GM23338 (cell line): ENCODE results near the gene FEN1. TPM values are rescaled to one million over a fixed set of nuclear protein-coding genes. Genes with fewer than 3 reads are reported as not detected.

Experiments used
- ATAC-seq: fragments of 200-7000 bp; cut with Tn5 transposase; 3 replicates; pipeline ENCODE4 v1.9.1; 2020
- DNase-seq: peaks from one replicate; pipeline ENCODE4 v3.0.0-alpha.2; 2015; ENCODE audit warnings: low spot score
- H2AFZ ChIP-seq: fragments of 200-600 bp; sonication (generic); 2 replicates; pipeline ENCODE4 v1.8.0; 2016; ENCODE audit warnings: antibody characterized with exemption, mild to moderate bottlenecking, moderate library complexity
- H3F3A ChIP-seq: fragments of 200-600 bp; sonication (generic); replicated peaks from 2 replicates; pipeline ENCODE4 v1.8.0; 2017; ENCODE audit warnings: antibody characterized with exemption, mixed run types, low read depth
- H3K27ac ChIP-seq: fragments of 200-600 bp; sonication (generic); 2 replicates; pipeline ENCODE4 v1.6.1; 2016; ENCODE audit warnings: low read depth
- H3K27me3 ChIP-seq: fragments of 200-600 bp; sonication (generic); 2 replicates; pipeline ENCODE4 v1.8.0; 2016; ENCODE audit warnings: mild to moderate bottlenecking, mixed run types, moderate library complexity; ENCODE audit not compliant: insufficient read depth
- H3K36me3 ChIP-seq: fragments of 200-600 bp; sonication (generic); 2 replicates; pipeline ENCODE4 v1.8.0; 2016; ENCODE audit warnings: mild to moderate bottlenecking; ENCODE audit not compliant: insufficient read depth
- H3K4me1 ChIP-seq: fragments of 200-600 bp; sonication (generic); 2 replicates; pipeline ENCODE4 v1.8.0; 2016; ENCODE audit warnings: mild to moderate bottlenecking, moderate library complexity; ENCODE audit not compliant: insufficient read depth
- H3K4me2 ChIP-seq: fragments of 200-600 bp; sonication (generic); 2 replicates; pipeline ENCODE4 v1.7.1; 2017; ENCODE audit warnings: mixed run types
- H3K4me3 ChIP-seq: fragments of 200-600 bp; sonication (generic); 2 replicates; pipeline ENCODE4 v1.6.1; 2016; ENCODE audit warnings: mixed run types
- H3K79me2 ChIP-seq: fragments of 200-600 bp; sonication (generic); replicated peaks from 2 replicates; pipeline ENCODE4 v1.8.0; 2017; ENCODE audit warnings: mild to moderate bottlenecking; ENCODE audit not compliant: insufficient read depth
- H3K9me2 ChIP-seq: fragments of 200-600 bp; sonication (generic); 2 replicates; pipeline ENCODE4 v1.8.0; 2017; ENCODE audit not compliant: insufficient read depth
- H4K20me1 ChIP-seq: fragments of 200-600 bp; sonication (generic); replicated peaks from 2 replicates; pipeline ENCODE4 v1.8.0; 2017; ENCODE audit warnings: mild to moderate bottlenecking; ENCODE audit not compliant: insufficient read depth
- H3K27ac Mint-ChIP-seq: 2 replicates; pipeline ENCODE4 v1.8.0; 2020; ENCODE audit warnings: inconsistent platforms, mild to moderate bottlenecking, moderate library complexity, mixed read lengths
- H3K27me3 Mint-ChIP-seq: 3 replicates; pipeline ENCODE4 v1.8.0; 2022; ENCODE audit warnings: low read depth, mild to moderate bottlenecking, moderate library complexity, mixed read lengths, inconsistent platforms; ENCODE audit not compliant: insufficient read depth, poor library complexity
- H3K36me3 Mint-ChIP-seq: 3 replicates; pipeline ENCODE4 v1.8.0; 2021; ENCODE audit warnings: low read depth, mild to moderate bottlenecking, inconsistent platforms, moderate library complexity, mixed read lengths
- H3K4me1 Mint-ChIP-seq: 3 replicates; pipeline ENCODE4 v1.8.0; 2020; ENCODE audit warnings: mild to moderate bottlenecking, inconsistent platforms, mixed read lengths
- H3K4me3 Mint-ChIP-seq: 3 replicates; pipeline ENCODE4 v1.8.0; 2021; ENCODE audit warnings: moderate library complexity, mild to moderate bottlenecking, inconsistent platforms, mixed read lengths
- H3K9me3 Mint-ChIP-seq: 3 replicates; pipeline ENCODE4 v1.8.0; 2020; ENCODE audit warnings: moderate library complexity, mild to moderate bottlenecking, inconsistent platforms, mixed read lengths
- CREB1 ChIP-seq: fragments of 250-450 bp; sonication (Bioruptor Pico); IDR thresholded peaks from 2 replicates; pipeline ENCODE4 v1.5.0; 2020; ENCODE audit warnings: low read depth, mild to moderate bottlenecking, moderate library complexity
- EZH2phosphoT487 ChIP-seq: fragments of 200-600 bp; sonication (generic); IDR thresholded peaks from one replicate; pipeline ENCODE4 v1.8.1; 2018; ENCODE audit warnings: antibody characterized with exemption; ENCODE audit not compliant: unreplicated experiment
- JUNB ChIP-seq: IDR thresholded peaks from one replicate; pipeline ENCODE4 v1.6.1; 2016; ENCODE audit warnings: antibody characterized with exemption; ENCODE audit not compliant: unreplicated experiment
- NANOG ChIP-seq: IDR thresholded peaks from 2 replicates; pipeline ENCODE4 v1.6.1; 2016; ENCODE audit warnings: antibody characterized with exemption, borderline replicate concordance
- POLR2AphosphoS5 ChIP-seq: IDR thresholded peaks from 2 replicates; pipeline ENCODE4 v1.6.1; 2016; ENCODE audit warnings: antibody characterized with exemption, low read depth
- STAT1 ChIP-seq: IDR thresholded peaks from one replicate; pipeline ENCODE4 v1.6.1; 2016; ENCODE audit warnings: antibody characterized with exemption; ENCODE audit not compliant: unreplicated experiment
- ZNF114 ChIP-seq: fragments of 250-450 bp; sonication (Bioruptor Pico); IDR thresholded peaks from 2 replicates; pipeline ENCODE4 v1.5.0; 2020; ENCODE audit warnings: mild to moderate bottlenecking, moderate library complexity
- ZNF331 ChIP-seq: fragments of 250-450 bp; sonication (Bioruptor Pico); IDR thresholded peaks from 2 replicates; pipeline ENCODE4 v1.5.0; 2020; ENCODE audit warnings: low read depth, mild to moderate bottlenecking, moderate library complexity
- long read RNA-seq: library from polyadenylated mRNA; unstranded; transcript quantifications from one replicate; pipeline ENCODE4 v2.0.0, GENCODE V29; 2020; ENCODE audit not compliant: unreplicated experiment
- polyA plus RNA-seq: library from polyadenylated mRNA; unstranded; fragments of >200 nt; fragmentation: Nextera tagmentation; extraction: Ambion mirVana; gene quantifications from 2 replicates; pipeline ENCODE4 v1.2.1, GENCODE V29; 2016
- total RNA-seq: library from RNA; depleted of rRNA; stranded (reverse); fragments of >200 nt; shearing (Covaris generic); gene quantifications from 2 replicates; pipeline ENCODE4 v1.2.3, GENCODE V29; 2014; rRNA removed
- TF ChIP-seq, protein P1 (sequence below): fragments of 250-450 bp; sonication (Bioruptor Pico); IDR thresholded peaks from 2 replicates; pipeline ENCODE4 v1.5.0; 2020; ENCODE audit warnings: mild to moderate bottlenecking, moderate library complexity
- TF ChIP-seq, protein P2 (sequence below): IDR thresholded peaks from 2 replicates; pipeline ENCODE4 v1.6.1; 2016; ENCODE audit warnings: antibody characterized with exemption
- TF ChIP-seq, protein P3 (sequence below): IDR thresholded peaks from one replicate; pipeline ENCODE4 v1.6.1; 2018; ENCODE audit warnings: antibody characterized with exemption; ENCODE audit not compliant: unreplicated experiment

Gene FEN1, protein sequence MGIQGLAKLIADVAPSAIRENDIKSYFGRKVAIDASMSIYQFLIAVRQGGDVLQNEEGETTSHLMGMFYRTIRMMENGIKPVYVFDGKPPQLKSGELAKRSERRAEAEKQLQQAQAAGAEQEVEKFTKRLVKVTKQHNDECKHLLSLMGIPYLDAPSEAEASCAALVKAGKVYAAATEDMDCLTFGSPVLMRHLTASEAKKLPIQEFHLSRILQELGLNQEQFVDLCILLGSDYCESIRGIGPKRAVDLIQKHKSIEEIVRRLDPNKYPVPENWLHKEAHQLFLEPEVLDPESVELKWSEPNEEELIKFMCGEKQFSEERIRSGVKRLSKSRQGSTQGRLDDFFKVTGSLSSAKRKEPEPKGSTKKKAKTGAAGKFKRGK
- total RNA-seq (89.0 and 96.3 TPM in 2 replicates), polyA plus RNA-seq (78.8 and 85.1 TPM in 2 replicates)
- long read RNA-seq, transcript FEN1-201 (2 exons, 2,296 nt): major isoform, 88 of 89 reads
- long read RNA-seq, partial matches to known transcripts: 0 of 89 reads
- long read RNA-seq, other reads (novel, unspliced or antisense): 1 of 89 reads

DNA sequence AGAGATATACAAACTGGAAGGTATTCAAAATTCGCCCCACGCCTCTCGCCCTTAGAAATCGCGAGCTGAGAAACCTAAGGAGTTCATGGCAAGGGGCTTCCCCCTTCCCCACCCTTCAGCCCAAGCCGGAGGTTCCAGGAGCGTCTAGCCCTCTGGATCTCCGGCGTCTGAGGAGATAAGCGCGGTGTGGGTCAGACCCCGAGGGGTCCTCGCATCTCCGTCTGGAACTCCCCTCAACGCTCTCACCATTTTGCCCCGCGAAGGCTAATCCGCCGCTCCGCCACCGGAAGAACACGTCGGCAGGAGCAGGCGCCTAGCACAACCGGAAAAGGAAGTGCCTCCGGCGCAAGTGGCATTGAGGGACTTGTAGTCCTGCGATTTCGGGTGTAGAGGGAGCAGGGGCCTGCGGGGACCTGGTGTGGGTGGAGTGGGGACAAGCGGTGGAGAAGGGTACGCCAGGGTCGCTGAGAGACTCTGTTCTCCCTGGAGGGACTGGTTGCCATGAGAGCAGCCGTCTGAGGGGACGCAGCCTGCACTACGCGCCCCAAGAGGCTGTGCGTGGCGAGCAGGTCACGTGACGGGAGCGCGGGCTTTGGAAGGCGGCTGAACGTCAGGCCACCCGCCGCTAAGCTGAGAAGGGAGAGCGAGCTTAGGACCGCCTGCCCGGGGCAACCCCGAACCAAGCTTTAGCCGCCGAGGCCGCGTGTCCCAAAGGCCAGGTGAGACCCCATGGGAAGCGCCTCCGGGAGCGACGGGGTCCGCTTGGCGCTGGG, at the start of gene FEN1, which contains the start of gene TMEM258:
Gene FEN1, plus strand, starts transcription at position 602 of the 773 bp plus-strand sequence. CDS start 2,451 bp downstream, outside the sequence.
Gene TMEM258, minus strand, starts transcription at position 290 of the 773 bp plus-strand sequence. Its CDS starts 41 bp downstream, at position 249.
- Mint-ChIP-seq H3K36me3 (peaks cover 73% of the 10 kb centered on the region), H3K27ac (peak within 1 kb of the TSS; percentile 100), H3K4me3 (peak within 1 kb of the TSS; percentile 91), H3K4me1 (peaks cover 17% of the 10 kb centered on the region), H3K27me3 (peaks cover 9% of the 10 kb centered on the region), H3K9me3 (no peaks in the 10 kb centered on the region)
- H3K4me1 ChIP-seq: 0 out of 2 replicates have a peak, but pooled peaks cover 5% of the 10 kb centered on the region
- H3K27ac ChIP-seq: peak within 1 kb of the TSS; percentile 92
- H3F3A ChIP-seq: peaks cover 17% of the 10 kb centered on the region; the same call in 1 of the 2 replicates
- DNase-seq (peak; percentile 94), ATAC-seq (peak; percentile 89)
- peak within 1 kb of the TSS; percentile 82 for H3K4me3 ChIP-seq
- peaks cover 7% of the 10 kb centered on the region for H3K36me3 ChIP-seq
- peak within 1 kb of the TSS; percentile 87 for H3K4me2 ChIP-seq
- peak within 1 kb of the TSS; percentile 87 for H2AFZ ChIP-seq
- H3K9me2 ChIP-seq: no peaks in the 10 kb centered on the region
- peaks cover 9% of the 10 kb centered on the region for H4K20me1 ChIP-seq
- H3K27me3 ChIP-seq: no peaks in the 10 kb centered on the region
- H3K79me2 ChIP-seq: peaks cover 46% of the 10 kb centered on the region
- TF ChIP-seq, protein P1, sequence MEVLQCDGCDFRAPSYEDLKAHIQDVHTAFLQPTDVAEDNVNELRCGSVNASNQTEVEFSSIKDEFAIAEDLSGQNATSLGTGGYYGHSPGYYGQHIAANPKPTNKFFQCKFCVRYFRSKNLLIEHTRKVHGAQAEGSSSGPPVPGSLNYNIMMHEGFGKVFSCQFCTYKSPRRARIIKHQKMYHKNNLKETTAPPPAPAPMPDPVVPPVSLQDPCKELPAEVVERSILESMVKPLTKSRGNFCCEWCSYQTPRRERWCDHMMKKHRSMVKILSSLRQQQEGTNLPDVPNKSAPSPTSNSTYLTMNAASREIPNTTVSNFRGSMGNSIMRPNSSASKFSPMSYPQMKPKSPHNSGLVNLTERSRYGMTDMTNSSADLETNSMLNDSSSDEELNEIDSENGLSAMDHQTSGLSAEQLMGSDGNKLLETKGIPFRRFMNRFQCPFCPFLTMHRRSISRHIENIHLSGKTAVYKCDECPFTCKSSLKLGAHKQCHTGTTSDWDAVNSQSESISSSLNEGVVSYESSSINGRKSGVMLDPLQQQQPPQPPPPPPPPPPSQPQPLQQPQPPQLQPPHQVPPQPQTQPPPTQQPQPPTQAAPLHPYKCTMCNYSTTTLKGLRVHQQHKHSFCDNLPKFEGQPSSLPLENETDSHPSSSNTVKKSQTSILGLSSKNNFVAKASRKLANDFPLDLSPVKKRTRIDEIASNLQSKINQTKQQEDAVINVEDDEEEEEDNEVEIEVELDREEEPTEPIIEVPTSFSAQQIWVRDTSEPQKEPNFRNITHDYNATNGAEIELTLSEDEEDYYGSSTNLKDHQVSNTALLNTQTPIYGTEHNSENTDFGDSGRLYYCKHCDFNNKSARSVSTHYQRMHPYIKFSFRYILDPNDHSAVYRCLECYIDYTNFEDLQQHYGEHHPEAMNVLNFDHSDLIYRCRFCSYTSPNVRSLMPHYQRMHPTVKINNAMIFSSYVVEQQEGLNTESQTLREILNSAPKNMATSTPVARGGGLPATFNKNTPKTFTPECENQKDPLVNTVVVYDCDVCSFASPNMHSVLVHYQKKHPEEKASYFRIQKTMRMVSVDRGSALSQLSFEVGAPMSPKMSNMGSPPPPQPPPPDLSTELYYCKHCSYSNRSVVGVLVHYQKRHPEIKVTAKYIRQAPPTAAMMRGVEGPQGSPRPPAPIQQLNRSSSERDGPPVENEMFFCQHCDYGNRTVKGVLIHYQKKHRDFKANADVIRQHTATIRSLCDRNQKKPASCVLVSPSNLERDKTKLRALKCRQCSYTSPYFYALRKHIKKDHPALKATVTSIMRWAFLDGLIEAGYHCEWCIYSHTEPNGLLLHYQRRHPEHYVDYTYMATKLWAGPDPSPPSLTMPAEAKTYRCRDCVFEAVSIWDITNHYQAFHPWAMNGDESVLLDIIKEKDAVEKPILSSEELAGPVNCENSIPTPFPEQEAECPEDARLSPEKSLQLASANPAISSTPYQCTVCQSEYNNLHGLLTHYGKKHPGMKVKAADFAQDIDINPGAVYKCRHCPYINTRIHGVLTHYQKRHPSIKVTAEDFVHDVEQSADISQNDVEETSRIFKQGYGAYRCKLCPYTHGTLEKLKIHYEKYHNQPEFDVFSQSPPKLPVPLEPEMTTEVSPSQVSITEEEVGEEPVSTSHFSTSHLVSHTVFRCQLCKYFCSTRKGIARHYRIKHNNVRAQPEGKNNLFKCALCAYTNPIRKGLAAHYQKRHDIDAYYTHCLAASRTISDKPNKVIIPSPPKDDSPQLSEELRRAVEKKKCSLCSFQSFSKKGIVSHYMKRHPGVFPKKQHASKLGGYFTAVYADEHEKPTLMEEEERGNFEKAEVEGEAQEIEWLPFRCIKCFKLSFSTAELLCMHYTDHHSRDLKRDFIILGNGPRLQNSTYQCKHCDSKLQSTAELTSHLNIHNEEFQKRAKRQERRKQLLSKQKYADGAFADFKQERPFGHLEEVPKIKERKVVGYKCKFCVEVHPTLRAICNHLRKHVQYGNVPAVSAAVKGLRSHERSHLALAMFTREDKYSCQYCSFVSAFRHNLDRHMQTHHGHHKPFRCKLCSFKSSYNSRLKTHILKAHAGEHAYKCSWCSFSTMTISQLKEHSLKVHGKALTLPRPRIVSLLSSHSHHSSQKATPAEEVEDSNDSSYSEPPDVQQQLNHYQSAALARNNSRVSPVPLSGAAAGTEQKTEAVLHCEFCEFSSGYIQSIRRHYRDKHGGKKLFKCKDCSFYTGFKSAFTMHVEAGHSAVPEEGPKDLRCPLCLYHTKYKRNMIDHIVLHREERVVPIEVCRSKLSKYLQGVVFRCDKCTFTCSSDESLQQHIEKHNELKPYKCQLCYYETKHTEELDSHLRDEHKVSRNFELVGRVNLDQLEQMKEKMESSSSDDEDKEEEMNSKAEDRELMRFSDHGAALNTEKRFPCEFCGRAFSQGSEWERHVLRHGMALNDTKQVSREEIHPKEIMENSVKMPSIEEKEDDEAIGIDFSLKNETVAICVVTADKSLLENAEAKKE: no peak
- TF ChIP-seq POLR2AphosphoS5: peak; percentile 71
- no peak for TF ChIP-seq NANOG
- TF ChIP-seq, protein P2, sequence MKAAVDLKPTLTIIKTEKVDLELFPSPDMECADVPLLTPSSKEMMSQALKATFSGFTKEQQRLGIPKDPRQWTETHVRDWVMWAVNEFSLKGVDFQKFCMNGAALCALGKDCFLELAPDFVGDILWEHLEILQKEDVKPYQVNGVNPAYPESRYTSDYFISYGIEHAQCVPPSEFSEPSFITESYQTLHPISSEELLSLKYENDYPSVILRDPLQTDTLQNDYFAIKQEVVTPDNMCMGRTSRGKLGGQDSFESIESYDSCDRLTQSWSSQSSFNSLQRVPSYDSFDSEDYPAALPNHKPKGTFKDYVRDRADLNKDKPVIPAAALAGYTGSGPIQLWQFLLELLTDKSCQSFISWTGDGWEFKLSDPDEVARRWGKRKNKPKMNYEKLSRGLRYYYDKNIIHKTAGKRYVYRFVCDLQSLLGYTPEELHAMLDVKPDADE: peak; percentile 92
- TF ChIP-seq ZNF331 (CRISPR knock-in tag): no peak
- no peak for TF ChIP-seq JUNB
- no peak for TF ChIP-seq EZH2phosphoT487
- no peak for TF ChIP-seq ZNF114 (CRISPR knock-in tag)
- peak; percentile 53; the same call in 1 of the 2 replicates for TF ChIP-seq CREB1
- TF ChIP-seq STAT1: no peak
- TF ChIP-seq, protein P3, sequence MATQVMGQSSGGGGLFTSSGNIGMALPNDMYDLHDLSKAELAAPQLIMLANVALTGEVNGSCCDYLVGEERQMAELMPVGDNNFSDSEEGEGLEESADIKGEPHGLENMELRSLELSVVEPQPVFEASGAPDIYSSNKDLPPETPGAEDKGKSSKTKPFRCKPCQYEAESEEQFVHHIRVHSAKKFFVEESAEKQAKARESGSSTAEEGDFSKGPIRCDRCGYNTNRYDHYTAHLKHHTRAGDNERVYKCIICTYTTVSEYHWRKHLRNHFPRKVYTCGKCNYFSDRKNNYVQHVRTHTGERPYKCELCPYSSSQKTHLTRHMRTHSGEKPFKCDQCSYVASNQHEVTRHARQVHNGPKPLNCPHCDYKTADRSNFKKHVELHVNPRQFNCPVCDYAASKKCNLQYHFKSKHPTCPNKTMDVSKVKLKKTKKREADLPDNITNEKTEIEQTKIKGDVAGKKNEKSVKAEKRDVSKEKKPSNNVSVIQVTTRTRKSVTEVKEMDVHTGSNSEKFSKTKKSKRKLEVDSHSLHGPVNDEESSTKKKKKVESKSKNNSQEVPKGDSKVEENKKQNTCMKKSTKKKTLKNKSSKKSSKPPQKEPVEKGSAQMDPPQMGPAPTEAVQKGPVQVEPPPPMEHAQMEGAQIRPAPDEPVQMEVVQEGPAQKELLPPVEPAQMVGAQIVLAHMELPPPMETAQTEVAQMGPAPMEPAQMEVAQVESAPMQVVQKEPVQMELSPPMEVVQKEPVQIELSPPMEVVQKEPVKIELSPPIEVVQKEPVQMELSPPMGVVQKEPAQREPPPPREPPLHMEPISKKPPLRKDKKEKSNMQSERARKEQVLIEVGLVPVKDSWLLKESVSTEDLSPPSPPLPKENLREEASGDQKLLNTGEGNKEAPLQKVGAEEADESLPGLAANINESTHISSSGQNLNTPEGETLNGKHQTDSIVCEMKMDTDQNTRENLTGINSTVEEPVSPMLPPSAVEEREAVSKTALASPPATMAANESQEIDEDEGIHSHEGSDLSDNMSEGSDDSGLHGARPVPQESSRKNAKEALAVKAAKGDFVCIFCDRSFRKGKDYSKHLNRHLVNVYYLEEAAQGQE: no peak
